ENCODE data around the gene APOA4.

- TF ChIP-seq CTCF (IDR thresholded peaks at IDR 0.05; ENCODE audit: borderline replicate concordance, extremely low read depth, low read length, poor library complexity, severe bottlenecking) (no peak), EZH2 (IDR thresholded peaks at IDR 0.05; ENCODE audit: borderline replicate concordance, low read depth, low read length, severe bottlenecking) (no peak)
Observed at GRCh38 chr11:116867619-116868018, 44.5 kb upstream of the APOA4 start.

Data from DND-41 (cell line).